IPS DF 6.9 (cell line): ENCODE data around the gene TUBB4A.
"Not testable (repeated sequence)": the region's sequence is repeated elsewhere in the genome, so short reads cannot be mapped to it uniquely, and the experiment has no call there.

Experiments used
- DNase-seq: peaks from one replicate; pipeline ENCODE4 v3.0.0-alpha.2; 2013; ENCODE audit warnings: low read depth, low spot score
- H3K27ac ChIP-seq: one replicate; pipeline ENCODE4 v1.5.1; 2013; ENCODE audit warnings: low read length, control low read depth
- H3K27me3 ChIP-seq: 2 replicates; pipeline ENCODE4 v1.6.1; 2013; ENCODE audit warnings: mild to moderate bottlenecking, low read length; ENCODE audit not compliant: control insufficient read depth, insufficient read depth
- H3K36me3 ChIP-seq: 2 replicates; pipeline ENCODE4 v1.6.1; 2013; ENCODE audit warnings: low read length; ENCODE audit not compliant: control insufficient read depth, insufficient read depth
- H3K4me1 ChIP-seq: 2 replicates; pipeline ENCODE4 v1.6.1; 2013; ENCODE audit warnings: low read length; ENCODE audit not compliant: control insufficient read depth, insufficient read depth
- H3K4me3 ChIP-seq: 2 replicates; pipeline ENCODE4 v1.5.1; 2013; ENCODE audit warnings: mild to moderate bottlenecking, low read length
- H3K9me3 ChIP-seq: 2 replicates; pipeline ENCODE4 v1.6.1; 2013; ENCODE audit warnings: low read length, inconsistent platforms; ENCODE audit not compliant: control insufficient read depth, insufficient read depth
- WGBS: extraction: QIAGEN DNeasy Blood & Tissue Kit; methylation state at CpG from one replicate; pipeline ENCODE4 v1.1.7; 2013; ENCODE audit warnings: mixed read lengths, missing lambda C conversion rate; ENCODE audit not compliant: insufficient read length, insufficient coverage; 5-methylcytosine and 5-hydroxymethylcytosine counted together

Gene TUBB4A

GRCh38 chr19:6510618-6511017 is 8.5 kb upstream of the TUBB4A start:
- Histone ChIP-seq H3K27me3 (no peaks in the 10 kb centered on the region), H3K4me3 (no peak overlapping the region), H3K9me3 (no peaks in the 10 kb centered on the region), H3K27ac (no peak overlapping the region), H3K4me1 (no peaks in the 10 kb centered on the region), H3K36me3 (no peaks in the 10 kb centered on the region)
- no CpG with 5 or more reads among the region's 7 CpGs for whole genome bisulfite sequencing
- no peak for DNase-seq

- Histone ChIP-seq H3K27me3 (no peaks in the 10 kb centered on the region), H3K4me3 (no peak overlapping the region), H3K27ac (no peak overlapping the region), H3K4me1 (no peaks in the 10 kb centered on the region), H3K9me3 (no peaks in the 10 kb centered on the region), H3K36me3 (no peaks in the 10 kb centered on the region)
- no CpG with 5 or more reads among the region's 20 CpGs for WGBS
- no peak for DNase-seq
Measured at GRCh38 chr19:6509118-6509971, 7.2 kb upstream of the TUBB4A start.

- H3K27ac ChIP-seq, DNase-seq, H3K4me1 ChIP-seq, H3K4me3 ChIP-seq, H3K27me3 ChIP-seq, H3K9me3 ChIP-seq, H3K36me3 ChIP-seq: not testable (repeated sequence)
- no CpG with 5 or more reads among the region's 9 CpGs for WGBS
Measured at GRCh38 chr19:6508028-6508771, 6.1 kb upstream of the TUBB4A start.

- 0 out of 2 replicates have a peak, but pooled peaks cover 1% of the 10 kb centered on the region for H3K4me1 ChIP-seq
- no CpG with 5 or more reads among the region's 9 CpGs for WGBS
- H3K27ac ChIP-seq = no peak overlapping the region
- H3K27me3 ChIP-seq = no peaks in the 10 kb centered on the region
- H3K36me3 ChIP-seq = no peaks in the 10 kb centered on the region
- H3K9me3 ChIP-seq = no peaks in the 10 kb centered on the region
- no peak overlapping the region for H3K4me3 ChIP-seq
- DNase-seq = no peak
Measured at GRCh38 chr19:6503407-6504201, 1.5 kb upstream of the TUBB4A start.

- Histone ChIP-seq H3K36me3 (no peaks in the 10 kb centered on the region), H3K4me3 (peak overlapping the region; percentile 62), H3K27ac (no peak overlapping the region), H3K4me1 (0 out of 2 replicates have a peak, but pooled peaks cover 1% of the 10 kb centered on the region), H3K27me3 (no peaks in the 10 kb centered on the region), H3K9me3 (no peaks in the 10 kb centered on the region)
- no CpG with 5 or more reads among the region's 24 CpGs for WGBS
- DNase-seq = no peak
Measured at GRCh38 chr19:6500837-6501739, 1.0 kb downstream of the TUBB4A start.

GRCh38 chr19:6499052-6499790 is 2.9 kb downstream of the TUBB4A start:
- Histone ChIP-seq H3K9me3 (no peaks in the 10 kb centered on the region), H3K27me3 (no peaks in the 10 kb centered on the region), H3K36me3 (0 out of 2 replicates have a peak, but pooled peaks cover 6% of the 10 kb centered on the region), H3K4me3 (no peak overlapping the region), H3K27ac (no peak overlapping the region), H3K4me1 (0 out of 2 replicates have a peak, but pooled peaks cover 1% of the 10 kb centered on the region)
- no peak for DNase-seq
- WGBS = no CpG with 5 or more reads among the region's 17 CpGs

- no CpG with 5 or more reads among the region's 7 CpGs for WGBS
- H3K27me3 ChIP-seq = no peaks in the 10 kb centered on the region
- 0 out of 2 replicates have a peak, but pooled peaks cover 6% of the 10 kb centered on the region for H3K36me3 ChIP-seq
- no peaks in the 10 kb centered on the region for H3K9me3 ChIP-seq
- H3K27ac ChIP-seq = no peak overlapping the region
- no peak overlapping the region for H3K4me3 ChIP-seq
- no peak for DNase-seq
- H3K4me1 ChIP-seq = 0 out of 2 replicates have a peak, but pooled peaks cover 1% of the 10 kb centered on the region
Measured at GRCh38 chr19:6498294-6499036, 3.6 kb downstream of the TUBB4A start.

GRCh38 chr19:6495947-6496346 is 6.2 kb downstream of the TUBB4A start:
- no peaks in the 10 kb centered on the region for H3K4me1 ChIP-seq
- 0 out of 2 replicates have a peak, but pooled peaks cover 6% of the 10 kb centered on the region for H3K36me3 ChIP-seq
- no peaks in the 10 kb centered on the region for H3K27me3 ChIP-seq
- DNase-seq = no peak
- H3K4me3 ChIP-seq = no peak overlapping the region
- WGBS = no CpG with 5 or more reads among the region's 19 CpGs
- H3K27ac ChIP-seq = no peak overlapping the region
- H3K9me3 ChIP-seq = no peaks in the 10 kb centered on the region
